Spleen (tissue), 11 donors: Measurements from ENCODE around the gene HOXD11. TPM values are rescaled to one million over a fixed set of nuclear protein-coding genes. Genes with fewer than 3 reads are reported as not detected.

Source experiments
- DNase-seq: peaks from one replicate; pipeline ENCODE4 v3.0.0-alpha.2; 2020
- H3K27ac ChIP-seq, 8 donors: fragments of 200-600 bp; sonication (generic) in 7 of 8; 1 replicate in 4 of 8; 2 replicates in 4 of 8; pipeline versions ENCODE4 v1.5.0 to v1.8.0; 2016 to 2021; ENCODE audit warnings: inconsistent platforms in 4 of 8, mild to moderate bottlenecking in 4 of 8, moderate library complexity in 1 of 8
- H3K27me3 ChIP-seq, 7 donors: fragments of 200-600 bp; sonication (generic) in 6 of 7; replicated peaks in 1 of 7; 1 replicate in 4 of 7; 2 replicates in 3 of 7; pipeline versions ENCODE4 v1.5.0 to v1.8.0; 2016 to 2021; ENCODE audit warnings: inconsistent platforms in 3 of 7, mild to moderate bottlenecking in 1 of 7
- H3K36me3 ChIP-seq, 6 donors: fragments of 200-600 bp; sonication (generic) in 5 of 6; 1 replicate in 4 of 6; 2 replicates in 2 of 6; pipeline versions ENCODE4 v1.5.0 to v1.8.0; 2016 to 2021; ENCODE audit warnings: inconsistent platforms in 2 of 6
- H3K4me1 ChIP-seq, 6 donors: fragments of 200-600 bp; sonication (generic) in 5 of 6; 1 replicate in 3 of 6; 2 replicates in 3 of 6; pipeline versions ENCODE4 v1.5.0 to v1.8.0; 2016 to 2021; ENCODE audit warnings: inconsistent platforms in 3 of 6
- H3K4me3 ChIP-seq, 8 donors: fragments of 200-600 bp; sonication (generic) in 7 of 8; 1 replicate in 4 of 8; 2 replicates in 4 of 8; pipeline versions ENCODE4 v1.5.0 to v1.8.0; 2016 to 2021; ENCODE audit warnings: inconsistent platforms in 4 of 8, mild to moderate bottlenecking in 4 of 8, moderate library complexity in 2 of 8
- H3K9me3 ChIP-seq, 8 donors: fragments of 200-600 bp; sonication (generic) in 7 of 8; 1 replicate in 4 of 8; 2 replicates in 4 of 8; pipeline versions ENCODE4 v1.5.0 to v1.8.0; 2016 to 2021; ENCODE audit warnings: inconsistent platforms in 4 of 8
- POLR2A ChIP-seq, 3 donors: fragments of 450-650 bp; IDR thresholded peaks; one replicate each; pipeline ENCODE4 v1.5.1; 2017; ENCODE audit warnings: antibody characterized with exemption in 3 of 3, mild to moderate bottlenecking in 1 of 3
- POLR2AphosphoS5 ChIP-seq, 3 donors: sonication (generic); formaldehyde crosslinking; IDR thresholded peaks; one replicate each; pipeline ENCODE4 v1.5.1; 2017; ENCODE audit warnings: antibody characterized with exemption in 3 of 3
- WGBS, 5 donors: extraction: QIAGEN DNeasy Blood & Tissue Kit in 3 of 5; methylation state at CpG; one replicate each; pipeline versions ENCODE4 v1.1.5 to v1.1.7; 2013 to 2018; 5-methylcytosine and 5-hydroxymethylcytosine counted together
- intact Hi-C: fragments of 100-400 bp; cut with DNase I; formaldehyde crosslinking; loops from one replicate; pipeline ENCODE4 v1.15.0; 2023; ENCODE audit warnings: low total_unique reads
- polyA plus RNA-seq, 3 donors: library from polyadenylated mRNA; stranded (reverse); fragments of 200-250 nt; gene quantifications; one replicate each; pipeline ENCODE4 v1.2.1, GENCODE V29; 2013
- total RNA-seq, 7 donors: library from RNA; depleted of rRNA in 3 of 7; stranded (reverse); fragments of >200 nt in 3 of 7; fragmentation: NEBNext Ultra II Directional in 4 of 7; extraction: Animal tissue kit (Norgen Biotek cat#: 25700) in 4 of 7; gene quantifications; one replicate each; pipeline versions ENCODE4 v1.1.0 to v1.2.1, GENCODE V29; 2016 to 2021
- TF ChIP-seq, protein P1 (sequence below), 11 experiments: fragments of 200-600 bp in 7 of 11; fragments of 450-650 bp in 4 of 11; sonication (generic) in 4 of 11; IDR thresholded peaks in 8 of 11; conservative IDR thresholded peaks in 3 of 11; 1 replicate in 7 of 11; 2 replicates in 4 of 11; pipeline versions ENCODE4 v1.4.0 to v1.8.0; 2016 to 2021; ENCODE audit warnings: antibody characterized with exemption in 11 of 11, inconsistent platforms in 4 of 11, mild to moderate bottlenecking in 1 of 11
- donor health status: healthy with polysubstance abuse.
- donor health status: DM: no; HTN: no; CAD: no; lungs with moderate emphysema.
- donor health status: DM: no; HTN: no; CAD: no.
- donor health status: Bipolar disorder and iron deficiency.
- donor health status: healthy.
- donor health status: DM: no; HTN: no; CAD: no.
- donor health status: DM: yes; HTN: yes; CAD: no.

Gene HOXD11
- total and polyA plus RNA-seq, 10 donors: not detected

DNA sequence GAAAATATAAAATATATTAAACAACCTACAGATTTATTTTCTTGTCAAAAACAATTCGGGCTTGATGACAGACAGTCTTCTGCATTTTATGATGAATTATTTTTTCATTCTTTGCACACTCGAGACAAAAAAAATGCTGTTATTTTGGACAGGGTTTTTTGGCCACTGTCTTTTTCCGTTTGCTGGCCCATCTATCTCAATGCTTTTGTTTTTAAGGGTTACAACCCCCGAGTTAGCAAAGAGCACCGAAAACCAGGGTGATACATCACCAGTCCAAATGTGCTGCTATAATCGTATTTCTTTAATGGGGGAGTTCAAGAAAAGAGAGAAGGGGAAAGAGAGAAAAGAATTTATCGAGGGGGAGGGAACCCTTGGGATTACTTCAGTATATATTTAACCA lies 31.0 kb upstream of the HOXD11 start:
- no peak overlapping the region for H3K27ac ChIP-seq
- no peak for DNase-seq
- no peaks in the 10 kb centered on the region for H3K36me3 ChIP-seq
- intact Hi-C loops: no loop called here
- H3K9me3 ChIP-seq: peaks cover 0 to 25% (median 3%) of the 10 kb centered on the region in 8 donors
- 15 to 24% (median 21%) methylated on average over 7 of the region's 7 CpGs for WGBS, 5 donors
- peaks cover 0 to 29% (median 19%) of the 10 kb centered on the region in 6 donors for H3K4me1 ChIP-seq
- TF ChIP-seq, protein P1, sequence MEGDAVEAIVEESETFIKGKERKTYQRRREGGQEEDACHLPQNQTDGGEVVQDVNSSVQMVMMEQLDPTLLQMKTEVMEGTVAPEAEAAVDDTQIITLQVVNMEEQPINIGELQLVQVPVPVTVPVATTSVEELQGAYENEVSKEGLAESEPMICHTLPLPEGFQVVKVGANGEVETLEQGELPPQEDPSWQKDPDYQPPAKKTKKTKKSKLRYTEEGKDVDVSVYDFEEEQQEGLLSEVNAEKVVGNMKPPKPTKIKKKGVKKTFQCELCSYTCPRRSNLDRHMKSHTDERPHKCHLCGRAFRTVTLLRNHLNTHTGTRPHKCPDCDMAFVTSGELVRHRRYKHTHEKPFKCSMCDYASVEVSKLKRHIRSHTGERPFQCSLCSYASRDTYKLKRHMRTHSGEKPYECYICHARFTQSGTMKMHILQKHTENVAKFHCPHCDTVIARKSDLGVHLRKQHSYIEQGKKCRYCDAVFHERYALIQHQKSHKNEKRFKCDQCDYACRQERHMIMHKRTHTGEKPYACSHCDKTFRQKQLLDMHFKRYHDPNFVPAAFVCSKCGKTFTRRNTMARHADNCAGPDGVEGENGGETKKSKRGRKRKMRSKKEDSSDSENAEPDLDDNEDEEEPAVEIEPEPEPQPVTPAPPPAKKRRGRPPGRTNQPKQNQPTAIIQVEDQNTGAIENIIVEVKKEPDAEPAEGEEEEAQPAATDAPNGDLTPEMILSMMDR (IDR thresholded peaks at IDR 0.05 in 8 of 11, conservative IDR thresholded peaks at IDR 0.05 in 3 of 11): no peak
- TF ChIP-seq POLR2A (IDR thresholded peaks at IDR 0.05): no peak
- no peak for TF ChIP-seq POLR2AphosphoS5 (IDR thresholded peaks at IDR 0.05)
- H3K27me3 ChIP-seq: peaks cover 19 to 100% (median 99%) of the 10 kb centered on the region in 7 donors
- no peak overlapping the region for H3K4me3 ChIP-seq

DNA sequence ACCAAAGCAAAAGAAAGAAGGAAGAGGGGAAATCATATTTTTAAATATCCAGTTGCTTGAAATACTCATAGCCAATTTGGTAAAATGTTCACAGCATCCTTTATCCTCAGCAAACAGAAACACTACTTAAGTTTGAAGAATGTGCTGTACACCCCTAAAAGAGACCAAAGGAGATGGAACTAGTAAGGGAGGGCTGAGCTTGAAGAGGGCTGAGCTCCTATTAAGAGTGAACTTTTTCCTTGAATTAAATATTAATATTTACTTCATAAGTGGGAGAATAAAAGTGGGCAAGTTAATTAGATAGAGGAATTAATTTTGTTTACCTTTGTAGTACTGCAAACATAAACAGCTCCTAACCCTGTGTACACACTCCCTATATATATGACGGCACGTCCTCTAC lies 30.3 kb upstream of the HOXD11 start:
- DNase-seq: no peak
- 17 to 33% (median 27%) methylated on average over 2 of the region's 2 CpGs for WGBS, 5 donors

DNA sequence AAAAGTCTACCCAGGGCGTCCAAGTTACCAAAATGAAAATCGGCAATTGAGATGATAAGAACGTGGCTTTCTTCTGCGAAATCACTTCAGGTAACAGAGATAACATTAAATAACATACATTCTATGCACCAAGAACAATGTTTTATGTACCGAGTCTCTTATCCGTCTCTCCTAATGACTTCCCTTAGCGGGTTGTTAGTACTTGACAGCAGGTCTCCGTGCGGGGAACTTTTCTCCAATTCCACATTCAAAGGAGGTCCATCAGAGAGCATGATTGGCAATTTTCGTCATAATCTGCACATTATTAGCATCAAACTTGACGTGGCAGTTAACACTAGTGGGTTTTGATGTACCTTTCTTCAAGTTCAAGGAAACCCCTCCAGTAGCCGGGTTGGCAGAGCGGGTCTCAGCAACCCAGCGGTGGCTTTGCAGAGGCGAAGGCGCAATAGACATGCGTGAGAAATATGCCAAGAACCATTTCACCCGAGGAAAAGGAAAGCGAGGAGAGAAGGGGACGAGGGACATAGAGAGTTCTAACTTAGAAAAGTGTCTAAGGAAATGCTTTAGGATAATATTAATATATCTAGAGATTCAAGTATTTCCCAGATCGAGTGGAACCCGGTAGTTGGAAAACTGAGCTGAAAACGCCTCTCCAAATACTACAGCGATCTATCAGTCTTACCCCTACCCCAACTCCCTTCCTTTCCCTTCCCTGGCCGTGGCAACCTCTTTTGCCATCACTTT lies 28.4 kb upstream of the HOXD11 start:
- Histone ChIP-seq H3K27me3 (peaks cover 28 to 100% (median 99%) of the 10 kb centered on the region in 7 donors), H3K9me3 (peaks cover 0 to 51% (median 4%) of the 10 kb centered on the region in 8 donors), H3K36me3 (peaks cover 0 to 3% (median 0%) of the 10 kb centered on the region in 6 donors), H3K27ac (no peak overlapping the region), H3K4me3 (peak overlapping the region in 1 of 8 donors; percentile 53), H3K4me1 (peaks cover 0 to 42% (median 27%) of the 10 kb centered on the region in 6 donors)
- no peak for TF ChIP-seq POLR2AphosphoS5 (IDR thresholded peaks at IDR 0.05)
- TF ChIP-seq, protein P1 (IDR thresholded peaks at IDR 0.05 in 8 of 11, conservative IDR thresholded peaks at IDR 0.05 in 3 of 11): no peak
- TF ChIP-seq POLR2A (IDR thresholded peaks at IDR 0.05): no peak
- intact Hi-C loops: no loop called here
- DNase-seq: no peak
- 7 to 16% (median 10%) methylated on average over 25 of the region's 25 CpGs for WGBS, 5 donors

More for the DNA sequence above, 30.3 kb upstream of the HOXD11 start:
- H3K27ac ChIP-seq: no peak overlapping the region
- TF ChIP-seq, protein P1 (IDR thresholded peaks at IDR 0.05 in 8 of 11, conservative IDR thresholded peaks at IDR 0.05 in 3 of 11): no peak
- TF ChIP-seq POLR2A (IDR thresholded peaks at IDR 0.05): no peak
- no peak for TF ChIP-seq POLR2AphosphoS5 (IDR thresholded peaks at IDR 0.05)
- no peaks in the 10 kb centered on the region for H3K36me3 ChIP-seq
- intact Hi-C loops: no loop called here
- H3K27me3 ChIP-seq: peaks cover 20 to 100% (median 99%) of the 10 kb centered on the region in 7 donors
- H3K4me3 ChIP-seq: no peak overlapping the region
- H3K9me3 ChIP-seq: peaks cover 0 to 32% (median 4%) of the 10 kb centered on the region in 8 donors
- peaks cover 0 to 27% (median 17%) of the 10 kb centered on the region in 6 donors for H3K4me1 ChIP-seq

DNA sequence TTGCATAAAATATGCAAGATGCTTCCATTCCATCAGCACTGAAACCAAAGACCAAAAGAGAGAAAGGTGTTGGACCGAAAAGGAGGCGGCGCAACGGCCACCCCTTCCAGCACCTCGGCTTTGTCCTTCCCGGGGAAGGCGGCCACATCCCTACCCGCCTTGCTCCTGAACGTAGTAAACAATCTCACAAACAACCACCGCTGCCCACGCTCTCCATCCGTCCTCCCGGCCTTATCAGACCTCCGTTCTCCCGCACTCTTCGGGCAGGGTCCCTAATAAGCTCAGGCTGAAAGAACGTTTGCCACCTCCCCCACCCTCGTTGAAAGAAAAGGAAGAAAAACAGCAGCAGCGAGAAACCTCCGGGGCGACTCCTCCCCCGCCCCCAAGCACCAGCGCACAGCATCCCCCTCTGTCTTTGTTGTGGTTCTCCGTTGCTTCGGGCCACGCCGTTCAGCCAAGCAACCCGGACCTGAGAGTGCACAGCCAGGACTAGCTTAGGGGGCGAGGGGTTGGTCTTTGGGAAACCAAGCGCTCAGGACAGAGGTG lies 27.7 kb upstream of the HOXD11 start:
- no peak for DNase-seq
- TF ChIP-seq POLR2AphosphoS5 (IDR thresholded peaks at IDR 0.05): no peak
- no peak for TF ChIP-seq POLR2A (IDR thresholded peaks at IDR 0.05)
- TF ChIP-seq, protein P1 (IDR thresholded peaks at IDR 0.05 in 8 of 11, conservative IDR thresholded peaks at IDR 0.05 in 3 of 11): no peak
- peaks cover 0 to 44% (median 29%) of the 10 kb centered on the region in 6 donors for H3K4me1 ChIP-seq
- H3K27me3 ChIP-seq: peaks cover 28 to 100% (median 99%) of the 10 kb centered on the region in 7 donors
- intact Hi-C loops: no loop called here
- whole genome bisulfite sequencing, 5 donors: 5 to 9% (median 8%) methylated on average over 30 of the region's 30 CpGs
- peaks cover 0 to 3% (median 0%) of the 10 kb centered on the region in 6 donors for H3K36me3 ChIP-seq
- peaks cover 0 to 57% (median 4%) of the 10 kb centered on the region in 8 donors for H3K9me3 ChIP-seq
- peak overlapping the region in 3 of 8 donors; percentile 6 to 53 (median 13) for H3K4me3 ChIP-seq
- H3K27ac ChIP-seq: no peak overlapping the region
